Body of pancreas (tissue), 4 donors: ENCODE measurements around the gene HERPUD1.

Experiments used
- CTCF ChIP-seq, 7 experiments: fragments of 450-650 bp in 4 of 7; fragments of 200-600 bp in 3 of 7; sonication (generic) in 3 of 7; IDR thresholded peaks; one replicate each; pipeline ENCODE4 v1.5.1; 2016 to 2019; ENCODE audit warnings: antibody characterized with exemption in 7 of 7
- POLR2A ChIP-seq, 3 donors: fragments of 450-650 bp; IDR thresholded peaks; one replicate each; pipeline ENCODE4 v1.6.1; 2016; ENCODE audit warnings: antibody characterized with exemption in 3 of 3, mild to moderate bottlenecking in 2 of 3

- no peak for TF ChIP-seq POLR2A (IDR thresholded peaks at IDR 0.05)
- TF ChIP-seq CTCF (IDR thresholded peaks at IDR 0.05) = no peak
Measured at GRCh38 chr16:56975714-56976113, 43.8 kb downstream of the HERPUD1 start.
